ENCODE results near the gene ERI2. TPM values are rescaled to one million over a fixed set of nuclear protein-coding genes. Genes with fewer than 3 reads are reported as not detected.
"Not testable (repeated sequence)": the region's sequence is repeated elsewhere in the genome, so short reads cannot be mapped to it uniquely, and the experiment has no call there.

The ERI2 gene
- total RNA-seq, 2 experiments from 2014 or later = 17.6 to 19.8 TPM

DNA sequence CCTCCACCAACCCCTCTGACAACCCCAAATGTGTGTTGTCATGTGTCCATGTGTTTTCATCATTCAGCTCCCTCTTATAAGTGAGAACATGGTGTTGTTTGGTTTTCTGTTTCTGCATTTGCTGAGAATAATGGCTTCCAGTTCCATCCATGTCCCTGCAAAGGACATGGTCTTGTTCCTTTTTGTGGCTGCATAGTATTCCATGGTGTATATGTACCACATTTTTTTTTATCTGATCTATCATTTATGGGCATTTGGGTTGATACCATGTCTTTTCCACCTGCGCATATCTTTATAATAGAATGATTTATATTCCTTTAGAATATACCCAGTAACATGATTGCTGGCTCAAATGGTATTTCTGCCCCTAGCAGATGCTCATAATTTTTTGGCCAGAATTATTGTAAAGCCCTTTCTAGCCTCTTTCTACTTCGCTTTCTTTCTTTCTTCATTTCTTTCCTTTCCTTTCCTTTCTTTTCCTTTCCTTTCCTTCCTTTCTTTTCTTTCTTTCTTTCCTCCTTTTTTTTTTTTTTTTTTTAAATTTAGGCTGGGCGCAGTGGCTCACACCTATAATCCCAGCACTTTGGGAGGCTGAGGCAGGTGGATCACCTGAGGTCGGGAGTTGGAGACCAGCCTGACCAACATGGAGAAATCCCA is 12.8 kb upstream of the ERI2 start:
- CTCF ChIA-PET = no interaction called here
- H3K4me3 Mint-ChIP-seq = no peak overlapping the region
- no peak overlapping the region for H3K27ac Mint-ChIP-seq
- peaks cover 30% of the 10 kb centered on the region for H3K36me3 Mint-ChIP-seq (ENCODE audit: low read depth)
- POLR2A ChIA-PET = no interaction called here
- peaks cover 13% of the 10 kb centered on the region for H3K4me1 Mint-ChIP-seq
- H3K27me3 Mint-ChIP-seq = no peaks in the 10 kb centered on the region
- DNase-seq (no peak), ATAC-seq (no peak)
- intact Hi-C loops (cut with DNase I, micrococcal nuclease) = no loop called here
- no peaks in the 10 kb centered on the region for H3K9me3 Mint-ChIP-seq (ENCODE audit: low read depth)

DNA sequence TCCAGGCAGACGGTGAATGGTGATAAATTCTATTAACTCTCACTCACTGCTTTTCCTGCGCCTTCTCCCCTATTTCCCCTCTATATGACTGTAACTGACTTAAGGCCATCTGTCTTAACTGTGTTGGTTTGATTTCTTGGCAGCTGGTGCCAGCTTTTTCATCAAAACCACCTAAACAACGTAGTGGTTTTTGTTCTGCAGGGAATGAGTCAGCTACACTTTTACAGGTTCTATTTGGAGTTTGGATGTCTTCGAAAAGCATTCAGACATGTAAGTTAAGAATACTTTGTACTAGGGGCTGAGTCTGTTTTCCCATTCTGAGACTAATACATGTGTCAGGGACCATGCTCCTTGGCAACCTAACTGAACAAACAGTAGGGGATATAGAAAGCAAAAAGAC is 8.5 kb upstream of the ERI2 start:
- ChIA-PET POLR2A (no interaction called here), CTCF (no interaction called here)
- peak; percentile 17 for DNase-seq
- ATAC-seq = peak; percentile 53
- H3K27me3 Mint-ChIP-seq = no peaks in the 10 kb centered on the region
- intact Hi-C loops (cut with DNase I, micrococcal nuclease) = no loop called here
- no peaks in the 10 kb centered on the region for H3K9me3 Mint-ChIP-seq (ENCODE audit: low read depth)
- H3K27ac Mint-ChIP-seq = no peak overlapping the region
- H3K4me1 Mint-ChIP-seq = peaks cover 6% of the 10 kb centered on the region
- H3K4me3 Mint-ChIP-seq = no peak overlapping the region
- H3K36me3 Mint-ChIP-seq (ENCODE audit: low read depth) = peaks cover 13% of the 10 kb centered on the region

DNA sequence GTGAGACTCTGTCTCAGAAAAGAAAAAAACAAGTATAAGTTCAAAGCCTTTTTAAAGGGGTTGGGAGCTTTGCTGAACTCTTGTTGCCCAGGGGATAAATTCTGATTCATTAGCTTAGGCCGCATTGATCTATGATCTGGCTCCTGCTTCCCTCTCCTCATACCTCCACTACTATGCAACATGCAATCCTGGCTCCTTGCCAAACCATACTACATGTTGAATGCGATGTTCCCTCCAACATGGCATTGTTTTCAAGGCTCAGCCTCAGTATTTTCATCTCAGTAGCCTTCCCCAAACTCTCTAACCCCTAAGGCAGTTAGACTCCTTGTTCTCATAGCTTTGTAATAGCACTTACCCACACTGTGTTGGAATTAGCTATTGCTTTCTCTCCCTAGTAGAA is 6.2 kb upstream of the ERI2 start:
- peaks cover 11% of the 10 kb centered on the region for H3K36me3 Mint-ChIP-seq (ENCODE audit: low read depth)
- intact Hi-C loops (cut with DNase I, micrococcal nuclease) = no loop called here
- no peak overlapping the region for H3K27ac Mint-ChIP-seq
- no peak for DNase-seq
- H3K4me3 Mint-ChIP-seq = no peak overlapping the region
- no peaks in the 10 kb centered on the region for H3K27me3 Mint-ChIP-seq
- ChIA-PET POLR2A (no interaction called here), CTCF (no interaction called here)
- ATAC-seq = no peak
- no peaks in the 10 kb centered on the region for H3K9me3 Mint-ChIP-seq (ENCODE audit: low read depth)
- H3K4me1 Mint-ChIP-seq = peaks cover 14% of the 10 kb centered on the region

DNA sequence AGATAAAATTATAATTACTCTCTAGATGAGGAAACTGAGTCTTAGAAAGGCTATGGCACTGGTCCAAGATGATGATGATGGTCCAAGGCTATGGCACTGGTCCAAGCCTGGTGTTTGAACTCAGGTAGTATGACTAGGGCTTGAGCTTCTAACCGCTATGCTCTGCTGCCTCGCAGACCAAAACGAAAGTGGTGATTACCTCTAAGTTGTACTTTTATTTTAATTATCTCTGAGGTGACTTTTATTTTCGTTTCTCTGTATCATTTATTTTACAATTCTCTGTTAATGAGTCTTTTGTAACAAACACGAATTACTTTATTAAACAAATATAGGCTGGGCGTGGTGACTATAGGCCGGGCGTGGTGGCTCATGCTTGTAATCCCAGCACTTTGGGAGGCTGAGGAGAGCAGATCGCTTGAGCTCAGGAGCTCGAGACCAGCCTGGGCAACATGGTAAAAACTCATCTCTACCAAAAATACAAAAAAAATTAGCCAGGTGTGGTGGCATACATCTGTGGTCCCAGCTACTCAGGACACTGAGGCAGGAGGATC is 5.7 kb upstream of the ERI2 start:
- CTCF ChIA-PET = interaction anchor here (1.0 kb wide), 1 partner anchor 14 kb away, joined by 3 read pairs; no protein-coding TSS in a partner anchor
- POLR2A ChIA-PET = no interaction called here
- H3K36me3 Mint-ChIP-seq (ENCODE audit: low read depth) = peaks cover 13% of the 10 kb centered on the region
- intact Hi-C loops (cut with DNase I, micrococcal nuclease) = no loop called here
- H3K27me3 Mint-ChIP-seq = no peaks in the 10 kb centered on the region
- no peaks in the 10 kb centered on the region for H3K9me3 Mint-ChIP-seq (ENCODE audit: low read depth)
- H3K4me1 Mint-ChIP-seq = peaks cover 16% of the 10 kb centered on the region
- no peak overlapping the region for H3K27ac Mint-ChIP-seq
- DNase-seq (no peak), ATAC-seq (no peak)
- no peak overlapping the region for H3K4me3 Mint-ChIP-seq

DNA sequence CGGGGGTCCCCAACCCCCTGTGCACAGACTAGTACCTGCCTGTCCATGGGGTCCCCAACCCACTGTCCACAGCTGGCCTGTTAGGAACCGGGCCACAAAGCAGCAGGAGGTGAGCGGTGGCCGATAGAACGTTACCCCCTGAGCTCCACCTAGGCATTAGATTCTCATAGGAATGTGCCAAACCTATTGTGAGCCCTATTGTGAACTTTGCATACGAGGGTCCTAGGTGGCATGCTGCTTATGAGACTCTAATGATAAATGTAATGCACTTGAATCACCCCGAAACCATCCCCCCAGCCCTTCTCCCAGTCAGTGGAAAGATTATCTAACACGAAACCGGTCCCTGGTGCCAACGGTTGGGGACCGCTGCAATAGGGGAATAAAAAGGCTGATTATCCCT is 1.6 kb upstream of the ERI2 start:
- ChIA-PET CTCF (interaction anchor here (0.6 kb wide), 1 partner anchor 353 kb away, joined by 3 read pairs; no protein-coding TSS in a partner anchor), POLR2A (no interaction called here)
- Mint-ChIP-seq H3K4me1 (peaks cover 18% of the 10 kb centered on the region), H3K4me3 (peak overlapping the region; percentile 79), H3K27ac (peak overlapping the region; percentile 97), H3K9me3 (ENCODE audit: low read depth) (no peaks in the 10 kb centered on the region), H3K27me3 (no peaks in the 10 kb centered on the region), H3K36me3 (ENCODE audit: low read depth) (peaks cover 6% of the 10 kb centered on the region)
- DNase-seq (no peak), ATAC-seq (no peak)
- intact Hi-C loops (cut with DNase I, micrococcal nuclease) = loop anchor here in 1 of 2 experiments (2.0 to 10.0 kb wide), 4 partner anchors 67 to 1567 kb away; partner anchors contain the start of gene CDR2

DNA sequence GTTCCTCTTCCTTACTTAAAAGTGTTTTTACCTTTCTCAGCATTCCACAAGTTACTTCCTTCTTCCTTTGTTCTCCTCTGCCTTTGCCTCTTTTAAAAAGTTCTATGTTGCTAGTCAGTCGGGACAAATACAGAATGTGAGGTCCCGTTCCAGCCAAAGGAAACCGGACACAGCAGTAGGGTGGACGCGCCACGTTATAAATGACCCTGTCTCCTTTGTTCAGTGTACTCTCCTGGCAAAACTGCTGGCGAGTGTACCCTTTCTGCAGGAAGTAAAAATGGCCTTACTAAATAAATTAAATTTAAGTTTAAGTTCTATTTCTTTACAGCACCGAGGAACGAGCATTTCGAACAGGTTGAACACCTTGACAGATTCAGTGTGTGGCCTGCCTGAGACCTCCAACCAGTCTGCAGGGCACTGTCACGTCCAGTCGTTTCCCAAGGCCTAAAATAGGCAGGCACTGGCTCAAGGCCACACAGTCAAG is 546 bp downstream of the ERI2 start:
- Mint-ChIP-seq H3K27ac (peak overlapping the region; percentile 97), H3K4me1 (peaks cover 18% of the 10 kb centered on the region), H3K4me3 (peak overlapping the region; percentile 79)
- POLR2A ChIA-PET; DNase-seq; H3K36me3 Mint-ChIP-seq (ENCODE audit: low read depth); H3K9me3 Mint-ChIP-seq (ENCODE audit: low read depth); ATAC-seq; H3K27me3 Mint-ChIP-seq: not testable (repeated sequence)
- intact Hi-C loops (cut with DNase I, micrococcal nuclease) = loop anchor here in 1 of 2 experiments (1.0 to 10.0 kb wide), 6 partner anchors 64 to 1569 kb away; partner anchors contain the start of genes CDR2, DCUN1D3, LYRM1 and THUMPD1
- CTCF ChIA-PET = interaction anchor here (1.1 to 1.5 kb wide), 4 partner anchors 20 to 72 kb away, joined by 3 to 6 read pairs (median 4); no protein-coding TSS in a partner anchor

DNA sequence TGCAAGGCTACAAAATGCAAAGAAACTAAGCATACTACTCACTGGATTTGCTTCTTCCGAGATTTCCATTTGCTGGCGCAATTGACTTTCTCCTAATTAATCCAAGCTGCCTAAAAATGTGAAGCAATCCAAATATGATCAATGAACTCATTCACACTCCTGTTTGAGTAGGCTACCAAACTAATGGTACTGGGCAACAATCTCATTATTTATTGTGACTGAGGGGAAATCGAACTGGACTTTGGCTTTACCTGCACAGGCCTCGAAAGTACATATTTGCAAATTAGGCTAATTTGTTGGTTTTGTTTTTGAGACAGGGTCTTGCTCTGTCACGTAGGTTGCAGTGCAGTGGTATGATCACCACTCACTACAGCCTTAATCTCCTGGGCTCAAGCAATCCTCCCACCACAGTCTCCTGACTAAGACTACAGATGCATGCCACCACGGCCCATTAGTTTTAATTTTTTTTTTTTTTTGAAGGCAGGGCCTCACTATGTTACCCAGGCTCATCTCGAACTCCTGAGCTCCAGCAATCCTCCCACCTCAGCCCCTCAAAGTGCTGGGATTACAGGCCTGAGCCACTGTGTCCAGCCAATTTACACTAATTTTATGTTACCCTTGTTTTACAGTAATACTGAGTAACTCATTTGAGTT is 2.6 kb downstream of the ERI2 start:
- Mint-ChIP-seq H3K4me3 (no peak overlapping the region), H3K4me1 (peaks cover 23% of the 10 kb centered on the region), H3K36me3 (ENCODE audit: low read depth) (peaks cover 10% of the 10 kb centered on the region), H3K27ac (no peak overlapping the region), H3K9me3 (ENCODE audit: low read depth) (no peaks in the 10 kb centered on the region), H3K27me3 (no peaks in the 10 kb centered on the region)
- POLR2A ChIA-PET = no interaction called here
- ATAC-seq (no peak), DNase-seq (no peak)
- intact Hi-C loops (cut with DNase I, micrococcal nuclease) = loop anchor here in 1 of 2 experiments (10.0 kb wide), 2 partner anchors 701 to 1571 kb away; partner anchors contain the start of gene CDR2
- CTCF ChIA-PET = interaction anchor here (1.1 kb wide), 1 partner anchor 45 kb away, joined by 4 read pairs; no protein-coding TSS in a partner anchor

DNA sequence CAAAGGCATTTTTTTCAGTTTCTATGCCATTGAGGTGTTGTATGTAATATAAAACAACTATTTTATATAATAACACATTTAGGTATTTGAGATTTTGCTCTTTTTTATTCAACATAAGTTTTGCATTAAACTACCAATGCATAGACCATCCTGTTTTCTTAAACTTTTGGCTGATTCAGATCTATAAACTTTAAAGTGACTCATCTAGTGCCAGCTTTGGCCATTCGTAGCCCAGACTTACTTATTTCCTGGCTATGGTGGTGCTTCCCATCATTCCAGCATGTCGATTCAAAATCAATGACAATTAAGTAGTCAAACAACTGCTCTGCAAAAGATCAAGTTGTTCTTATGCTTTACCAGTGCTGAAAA is 3.1 kb downstream of the ERI2 start:
- H3K27me3 Mint-ChIP-seq = no peaks in the 10 kb centered on the region
- ChIA-PET CTCF (interaction anchor here (1.1 kb wide), 1 partner anchor 383 kb away, joined by 3 read pairs; no protein-coding TSS in a partner anchor), POLR2A (no interaction called here)
- H3K9me3 Mint-ChIP-seq (ENCODE audit: low read depth) = no peaks in the 10 kb centered on the region
- H3K27ac Mint-ChIP-seq = no peak overlapping the region
- peaks cover 8% of the 10 kb centered on the region for H3K36me3 Mint-ChIP-seq (ENCODE audit: low read depth)
- no peak for ATAC-seq
- peaks cover 26% of the 10 kb centered on the region for H3K4me1 Mint-ChIP-seq
- no peak for DNase-seq
- H3K4me3 Mint-ChIP-seq = no peak overlapping the region
- intact Hi-C loops (cut with DNase I, micrococcal nuclease) = loop anchor here in 1 of 2 experiments (10.0 kb wide), 2 partner anchors 702 to 1572 kb away; partner anchors contain the start of gene CDR2

DNA sequence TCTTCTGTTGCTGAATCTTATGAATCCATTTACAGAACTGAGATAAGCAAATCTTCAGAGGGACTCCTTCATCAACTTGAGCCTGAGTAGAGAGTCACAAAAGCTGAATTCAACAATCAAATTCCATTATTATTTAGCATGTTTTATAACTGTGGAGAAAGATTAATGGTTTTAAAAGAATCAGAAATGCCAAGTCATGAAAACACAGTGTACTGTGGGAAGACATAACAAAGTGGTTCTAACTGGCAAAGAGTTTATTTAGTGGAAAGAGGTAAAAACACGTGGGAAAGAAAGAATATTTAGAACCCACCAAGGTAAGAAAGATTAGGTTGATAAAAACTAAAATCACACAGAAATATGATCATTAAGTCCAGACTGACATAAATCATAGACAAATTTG is 5.0 kb downstream of the ERI2 start:
- ChIA-PET CTCF (interaction anchor here (2.3 kb wide), 1 partner anchor 49 kb away, joined by 7 read pairs; no protein-coding TSS in a partner anchor), POLR2A (no interaction called here)
- DNase-seq (no peak), ATAC-seq (no peak)
- Mint-ChIP-seq H3K27me3 (no peaks in the 10 kb centered on the region), H3K27ac (no peak overlapping the region), H3K9me3 (ENCODE audit: low read depth) (no peaks in the 10 kb centered on the region), H3K4me1 (peaks cover 20% of the 10 kb centered on the region), H3K36me3 (ENCODE audit: low read depth) (peaks cover 9% of the 10 kb centered on the region), H3K4me3 (no peak overlapping the region)
- intact Hi-C loops (cut with DNase I, micrococcal nuclease) = loop anchor here in 1 of 2 experiments (10.0 kb wide), 2 partner anchors 704 to 1574 kb away; partner anchors contain the start of gene CDR2

DNA sequence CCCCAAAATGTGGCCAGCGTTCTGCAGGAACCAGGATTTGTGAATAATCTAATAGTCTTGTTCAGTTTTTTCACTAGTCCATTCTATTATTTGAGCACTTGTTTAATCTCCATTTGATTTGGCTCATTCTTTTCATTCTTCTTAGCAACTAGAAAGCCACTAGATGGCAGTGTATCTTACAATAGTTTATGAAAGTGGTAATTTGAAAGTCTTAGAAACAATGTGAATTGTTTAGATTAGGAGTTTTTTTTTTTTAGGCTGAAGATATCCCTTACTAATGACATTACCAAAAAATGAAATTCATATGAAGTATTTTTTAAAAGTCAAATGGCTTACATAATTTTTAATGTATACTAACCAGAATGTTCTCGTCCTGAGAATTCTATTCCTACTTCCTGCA is 6.7 kb downstream of the ERI2 start:
- no peaks in the 10 kb centered on the region for H3K9me3 Mint-ChIP-seq (ENCODE audit: low read depth)
- H3K36me3 Mint-ChIP-seq (ENCODE audit: low read depth) = peaks cover 9% of the 10 kb centered on the region
- ChIA-PET POLR2A (no interaction called here), CTCF (interaction anchor here (0.6 to 2.3 kb wide), 6 partner anchors 9 to 285 kb away, joined by 3 to 7 read pairs (median 3); partner anchors contain the start of gene ACSM3)
- no peaks in the 10 kb centered on the region for H3K27me3 Mint-ChIP-seq
- peaks cover 16% of the 10 kb centered on the region for H3K4me1 Mint-ChIP-seq
- no peak for ATAC-seq
- DNase-seq = no peak
- intact Hi-C loops (cut with DNase I, micrococcal nuclease) = loop anchor here (1.0 to 5.0 kb wide), 2 partner anchors 283 to 284 kb away; no protein-coding TSS in a partner anchor
- H3K27ac Mint-ChIP-seq = no peak overlapping the region
- H3K4me3 Mint-ChIP-seq = no peak overlapping the region

DNA sequence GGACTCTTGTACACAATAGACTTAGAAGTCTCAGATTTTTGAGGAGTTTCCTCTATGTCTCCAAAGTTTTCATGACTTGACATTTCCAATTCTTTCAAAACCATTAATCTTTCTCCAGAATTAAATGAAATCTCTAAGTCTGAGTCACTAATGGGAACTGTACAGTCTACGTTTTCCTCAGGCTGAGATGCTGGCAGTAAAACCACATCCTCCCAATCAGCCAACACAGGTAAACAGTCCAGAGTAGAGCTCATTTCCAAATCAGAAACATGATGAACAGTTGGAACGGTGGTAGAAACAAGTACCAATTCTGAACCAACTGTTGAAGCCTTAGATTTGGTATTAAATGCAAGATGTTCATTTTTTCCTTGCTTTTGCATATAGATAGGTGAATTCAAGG is 7.9 kb downstream of the ERI2 start:
- DNase-seq (no peak), ATAC-seq (no peak)
- intact Hi-C loops (cut with DNase I, micrococcal nuclease) = loop anchor here in 1 of 2 experiments (5.0 kb wide), 1 partner anchor 284 kb away; no protein-coding TSS in a partner anchor
- Mint-ChIP-seq H3K27ac (no peak overlapping the region), H3K4me3 (no peak overlapping the region), H3K9me3 (ENCODE audit: low read depth) (no peaks in the 10 kb centered on the region), H3K27me3 (no peaks in the 10 kb centered on the region), H3K4me1 (peaks cover 14% of the 10 kb centered on the region), H3K36me3 (ENCODE audit: low read depth) (peaks cover 9% of the 10 kb centered on the region)
- ChIA-PET POLR2A (no interaction called here), CTCF (interaction anchor here (1.1 kb wide), 1 partner anchor 26 kb away, joined by 3 read pairs; no protein-coding TSS in a partner anchor)
